GM12875 (cell line): Measurements from ENCODE around the gene CRMP1.

ENCODE experiments used
- H3K4me3 ChIP-seq: one replicate; pipeline ENCODE4 v1.5.1; 2011; ENCODE audit warnings: low read depth, low read length, control low read depth
- CTCF ChIP-seq: IDR thresholded peaks from 2 replicates; pipeline ENCODE4 v1.5.1; 2011; ENCODE audit warnings: low read depth, mild to moderate bottlenecking, control low read depth, inconsistent platforms, low read length, moderate library complexity, borderline replicate concordance; ENCODE audit not compliant: insufficient read depth

Gene CRMP1

GRCh38 chr4:5870701-5871100 lies 22.2 kb downstream of the CRMP1 start:
- H3K4me3 ChIP-seq = no peak overlapping the region
- TF ChIP-seq CTCF = no peak

GRCh38 chr4:5869966-5870619 lies 22.8 kb downstream of the CRMP1 start:
- no peak overlapping the region for H3K4me3 ChIP-seq
- no peak for TF ChIP-seq CTCF

- no peak overlapping the region for H3K4me3 ChIP-seq
- no peak for TF ChIP-seq CTCF
Measured at GRCh38 chr4:5867866-5868265, 25.0 kb downstream of the CRMP1 start.

GRCh38 chr4:5866841-5867813 lies 25.8 kb downstream of the CRMP1 start:
- H3K4me3 ChIP-seq = no peak overlapping the region
- TF ChIP-seq CTCF = no peak

- no peak overlapping the region for H3K4me3 ChIP-seq
- TF ChIP-seq CTCF = no peak
Measured at GRCh38 chr4:5865896-5866599, 26.8 kb downstream of the CRMP1 start.

- H3K4me3 ChIP-seq = no peak overlapping the region
- TF ChIP-seq CTCF = no peak
Measured at GRCh38 chr4:5863461-5864113, 29.3 kb downstream of the CRMP1 start.
